ENCODE results near the gene CD3G.

Gene CD3G

DNA sequence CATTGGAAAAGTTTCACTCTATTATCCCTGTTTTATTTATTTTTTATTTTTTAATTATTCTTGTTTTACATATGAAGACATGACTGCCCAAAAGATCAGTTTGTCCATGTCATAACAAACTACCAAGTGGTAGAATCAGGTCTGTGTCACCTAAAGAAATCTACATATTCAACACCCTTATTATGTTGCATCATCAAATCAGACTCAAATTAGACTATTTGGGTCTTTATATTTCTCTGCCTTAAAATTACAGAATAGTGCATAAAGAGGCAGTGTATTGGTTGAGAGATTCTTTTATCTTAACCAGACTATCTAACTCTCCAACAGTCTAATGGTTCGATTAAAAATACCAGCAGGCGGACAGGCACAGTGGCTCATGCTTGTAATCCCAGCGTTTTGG, 38.8 kb downstream of the CD3G start:
- no peak overlapping the region for H3K4me3 ChIP-seq (ENCODE audit: control insufficient read depth, low read depth, low read length)
- DNase-seq (ENCODE audit: low read depth): no peak
- TF ChIP-seq, protein P1, sequence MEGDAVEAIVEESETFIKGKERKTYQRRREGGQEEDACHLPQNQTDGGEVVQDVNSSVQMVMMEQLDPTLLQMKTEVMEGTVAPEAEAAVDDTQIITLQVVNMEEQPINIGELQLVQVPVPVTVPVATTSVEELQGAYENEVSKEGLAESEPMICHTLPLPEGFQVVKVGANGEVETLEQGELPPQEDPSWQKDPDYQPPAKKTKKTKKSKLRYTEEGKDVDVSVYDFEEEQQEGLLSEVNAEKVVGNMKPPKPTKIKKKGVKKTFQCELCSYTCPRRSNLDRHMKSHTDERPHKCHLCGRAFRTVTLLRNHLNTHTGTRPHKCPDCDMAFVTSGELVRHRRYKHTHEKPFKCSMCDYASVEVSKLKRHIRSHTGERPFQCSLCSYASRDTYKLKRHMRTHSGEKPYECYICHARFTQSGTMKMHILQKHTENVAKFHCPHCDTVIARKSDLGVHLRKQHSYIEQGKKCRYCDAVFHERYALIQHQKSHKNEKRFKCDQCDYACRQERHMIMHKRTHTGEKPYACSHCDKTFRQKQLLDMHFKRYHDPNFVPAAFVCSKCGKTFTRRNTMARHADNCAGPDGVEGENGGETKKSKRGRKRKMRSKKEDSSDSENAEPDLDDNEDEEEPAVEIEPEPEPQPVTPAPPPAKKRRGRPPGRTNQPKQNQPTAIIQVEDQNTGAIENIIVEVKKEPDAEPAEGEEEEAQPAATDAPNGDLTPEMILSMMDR (IDR thresholded peaks at IDR 0.05; ENCODE audit: control insufficient read depth, insufficient read depth, low read depth, low read length, missing control alignments): no peak

DNA sequence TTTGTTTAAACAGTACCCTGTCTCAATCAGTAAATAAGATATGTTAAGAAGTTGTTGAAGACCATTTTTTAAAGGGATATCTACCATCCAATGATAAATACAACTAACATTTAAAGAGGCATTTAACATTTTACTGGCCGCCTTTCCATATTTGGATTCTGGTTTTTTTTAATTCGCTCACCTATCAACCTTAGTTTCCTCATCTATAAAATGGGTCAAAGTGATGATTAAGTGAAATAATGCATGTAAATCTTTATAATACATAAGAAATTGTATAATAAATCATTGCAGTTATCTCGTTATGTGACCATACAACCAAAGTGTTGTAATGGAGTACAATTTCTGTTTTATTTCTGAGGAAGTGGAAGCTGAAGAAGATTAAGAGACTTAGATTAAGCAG, 39.5 kb downstream of the CD3G start:
- H3K4me3 ChIP-seq (ENCODE audit: control insufficient read depth, low read depth, low read length): no peak overlapping the region
- no peak for DNase-seq (ENCODE audit: low read depth)
- TF ChIP-seq, protein P1 (IDR thresholded peaks at IDR 0.05; ENCODE audit: control insufficient read depth, insufficient read depth, low read depth, low read length, missing control alignments): no peak

DNA sequence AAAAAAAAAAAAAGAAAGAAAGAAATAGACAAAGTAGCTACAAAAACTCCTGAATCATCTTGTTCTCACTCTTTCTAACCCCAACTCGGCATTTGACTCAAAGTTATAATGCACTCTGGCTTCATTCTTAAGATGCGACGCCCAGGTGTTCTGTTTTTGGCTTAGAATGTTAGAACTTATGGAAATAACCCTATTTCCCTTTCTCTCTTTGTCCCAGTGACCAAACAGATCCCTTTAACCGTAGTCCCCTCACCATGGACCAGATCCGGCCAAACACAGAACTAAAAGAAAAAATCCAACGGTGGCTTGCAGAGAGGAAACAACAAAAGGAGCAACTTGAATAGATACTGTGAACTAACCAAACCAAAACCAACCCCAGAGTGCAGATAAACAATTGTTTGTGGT, 52.0 kb downstream of the CD3G start:
- no peak for DNase-seq (ENCODE audit: low read depth)
- H3K4me3 ChIP-seq (ENCODE audit: control insufficient read depth, low read depth, low read length): no peak overlapping the region
- TF ChIP-seq, protein P1 (IDR thresholded peaks at IDR 0.05; ENCODE audit: control insufficient read depth, insufficient read depth, low read depth, low read length, missing control alignments): no peak

DNA sequence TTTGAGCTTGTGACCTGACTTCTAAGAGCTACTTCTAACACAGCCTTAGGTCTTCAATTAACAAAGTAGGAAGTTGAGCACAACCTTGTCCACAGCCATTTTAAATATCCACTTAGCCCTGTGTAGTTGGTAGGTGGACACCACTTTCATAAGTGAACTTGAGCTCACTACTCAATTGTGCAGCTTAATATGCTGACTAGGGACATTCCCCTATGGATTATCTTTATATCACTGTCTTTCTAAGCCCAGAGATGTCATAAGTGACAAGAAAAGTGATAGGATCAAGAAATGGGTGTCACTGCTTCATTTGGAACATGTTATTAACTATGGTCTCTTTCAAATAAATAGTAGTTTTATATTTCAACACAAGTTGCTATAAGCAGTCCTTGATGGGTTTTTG, 53.3 kb downstream of the CD3G start:
- H3K4me3 ChIP-seq (ENCODE audit: control insufficient read depth, low read depth, low read length): no peak overlapping the region
- DNase-seq (ENCODE audit: low read depth): no peak
- TF ChIP-seq, protein P1 (IDR thresholded peaks at IDR 0.05; ENCODE audit: control insufficient read depth, insufficient read depth, low read depth, low read length, missing control alignments): no peak

DNA sequence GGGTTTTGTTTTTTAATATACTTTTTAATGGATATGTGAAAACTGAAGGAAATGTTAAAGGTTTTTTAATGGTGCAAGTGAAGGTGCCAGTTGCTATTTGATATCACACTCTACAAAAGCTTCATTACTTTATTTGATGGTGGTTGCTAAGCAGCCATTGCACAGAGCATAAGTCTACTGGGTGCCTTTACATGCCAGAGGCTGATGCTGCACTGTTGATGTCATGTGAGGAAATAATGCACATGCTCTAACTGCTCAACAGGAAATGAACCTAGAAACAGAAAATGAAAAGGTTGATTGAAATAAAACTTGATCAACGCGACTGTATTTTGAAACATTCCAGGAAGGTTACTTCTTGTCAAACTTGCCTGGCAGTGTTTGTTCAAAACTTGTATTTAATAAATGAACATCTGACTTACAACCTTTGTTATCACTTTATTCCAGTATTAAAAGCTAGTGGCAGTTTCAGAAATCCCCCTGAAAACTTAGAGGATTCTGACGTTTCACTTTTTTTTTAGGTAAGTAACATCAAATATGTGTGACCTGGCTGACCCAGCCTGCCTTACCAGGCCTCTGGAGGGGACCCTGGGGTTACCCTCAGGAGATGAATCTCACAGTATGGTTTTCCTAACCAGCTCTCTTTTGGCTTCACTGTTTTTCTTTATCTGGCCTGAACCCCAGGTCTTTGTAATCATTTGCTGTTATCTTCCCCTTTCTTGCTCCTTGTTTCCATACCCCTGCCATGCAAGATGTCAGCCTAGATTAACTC, 54.8 kb downstream of the CD3G start:
- TF ChIP-seq, protein P1 (IDR thresholded peaks at IDR 0.05; ENCODE audit: control insufficient read depth, insufficient read depth, low read depth, low read length, missing control alignments): no peak
- no peak overlapping the region for H3K4me3 ChIP-seq (ENCODE audit: control insufficient read depth, low read depth, low read length)
- no peak for DNase-seq (ENCODE audit: low read depth)

DNA sequence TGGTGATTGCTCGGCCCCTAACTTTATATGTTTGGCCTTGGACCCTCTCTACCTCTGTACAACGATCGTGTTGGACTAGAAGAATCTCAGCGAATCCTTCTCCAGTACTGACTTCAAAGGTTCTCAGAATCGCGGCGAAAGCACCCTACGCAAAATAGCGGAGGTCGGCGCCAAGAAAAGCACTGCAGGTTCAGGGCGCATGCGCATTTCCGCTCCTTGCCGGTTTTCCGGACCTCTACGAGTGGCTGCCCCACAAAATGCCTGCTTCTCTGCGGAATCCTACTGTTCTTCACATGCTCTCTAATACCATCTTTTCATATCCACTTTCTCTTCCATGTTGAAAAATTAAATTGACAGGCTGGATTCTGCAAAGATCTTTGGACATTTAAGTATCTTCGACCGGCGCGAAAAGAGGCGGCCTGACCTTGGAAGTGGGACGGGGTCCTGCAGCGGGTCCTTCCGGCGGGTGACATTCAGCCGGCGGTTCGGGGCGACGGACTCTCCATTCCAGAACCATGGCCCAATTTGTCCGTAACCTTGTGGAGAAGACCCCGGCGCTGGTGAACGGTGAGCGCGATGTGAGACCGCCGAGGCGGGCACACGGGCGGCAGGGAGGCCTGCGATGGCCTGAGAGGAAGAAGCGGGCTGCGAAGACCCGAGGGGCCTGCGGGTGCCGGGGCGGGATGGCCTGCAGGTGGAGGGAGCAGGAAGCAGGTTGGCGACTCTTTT, 57.2 kb downstream of the CD3G start, which contains the start of gene ATP5MG:
ATP5MG (plus strand) TSS at position 456 of the 729 bp plus-strand sequence; CDS start at position 516, 60 bp downstream.
- TF ChIP-seq, protein P1 (IDR thresholded peaks at IDR 0.05; ENCODE audit: control insufficient read depth, insufficient read depth, low read depth, low read length, missing control alignments): no peak
- H3K4me3 ChIP-seq (ENCODE audit: control insufficient read depth, low read depth, low read length): peak within 1 kb of the TSS; percentile 94
- DNase-seq (ENCODE audit: low read depth): peak; percentile 52
